Endometrium (tissue), 2 donors: Measurements from ENCODE around the gene FKBP14.
"Not testable (repeated sequence)": the region's sequence is repeated elsewhere in the genome, so short reads cannot be mapped to it uniquely, and the experiment has no call there.

Experiments used
- FAIRE-seq: peaks from 2 replicates; lab custom pipeline; 2012; peaks lifted over from hg19 to GRCh38; lab: Jason Lieb, UNC
- donor health status: control.
- donor health status: control.

The FKBP14 gene

DNA sequence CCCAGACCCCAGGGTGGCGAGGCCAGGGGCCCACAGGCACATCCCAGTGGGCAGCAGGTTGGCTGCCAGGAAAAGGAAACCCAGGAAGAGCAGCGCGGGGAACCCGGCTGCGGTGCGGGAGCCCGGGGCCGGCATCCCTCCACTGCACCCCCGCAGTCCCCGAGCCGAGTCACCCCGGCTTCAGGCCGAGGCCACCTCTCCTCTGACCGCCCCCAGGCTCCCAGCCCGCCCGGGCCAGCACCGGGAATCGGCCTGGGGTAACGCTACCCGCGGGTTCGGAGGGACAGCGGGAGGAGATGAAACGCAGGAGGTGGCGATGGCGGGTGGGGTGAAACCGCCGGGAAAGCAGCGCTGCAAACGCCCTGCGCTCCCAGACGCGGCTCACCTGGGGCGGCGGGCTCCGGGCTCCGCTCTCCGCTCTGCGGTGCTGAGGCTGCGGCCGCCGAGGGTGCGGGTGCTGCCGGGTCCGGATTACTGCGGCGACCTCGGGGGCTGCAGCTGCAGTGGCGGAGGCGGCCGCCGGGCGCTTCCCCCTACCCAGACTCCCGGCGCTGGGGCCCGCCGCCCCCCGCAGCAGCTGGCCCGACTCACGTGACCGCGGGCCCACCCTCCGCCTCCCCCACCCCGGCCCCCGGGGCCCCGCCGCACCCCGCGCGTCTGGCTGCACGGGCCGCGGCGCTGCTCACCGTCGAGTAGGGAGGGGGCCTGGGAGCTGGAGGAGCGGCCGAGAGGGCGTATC lies 37.1 kb downstream of the FKBP14 start, which contains the start of gene SCRN1:
Gene SCRN1, minus strand, starts transcription at position 545 of the 739 bp plus-strand sequence. CDS start 20,734 bp downstream, outside the sequence.
- no peak for FAIRE-seq

- no peak for FAIRE-seq
Observed at GRCh38 chr7:29988424-29989256, 37.9 kb downstream of the FKBP14 start.

DNA sequence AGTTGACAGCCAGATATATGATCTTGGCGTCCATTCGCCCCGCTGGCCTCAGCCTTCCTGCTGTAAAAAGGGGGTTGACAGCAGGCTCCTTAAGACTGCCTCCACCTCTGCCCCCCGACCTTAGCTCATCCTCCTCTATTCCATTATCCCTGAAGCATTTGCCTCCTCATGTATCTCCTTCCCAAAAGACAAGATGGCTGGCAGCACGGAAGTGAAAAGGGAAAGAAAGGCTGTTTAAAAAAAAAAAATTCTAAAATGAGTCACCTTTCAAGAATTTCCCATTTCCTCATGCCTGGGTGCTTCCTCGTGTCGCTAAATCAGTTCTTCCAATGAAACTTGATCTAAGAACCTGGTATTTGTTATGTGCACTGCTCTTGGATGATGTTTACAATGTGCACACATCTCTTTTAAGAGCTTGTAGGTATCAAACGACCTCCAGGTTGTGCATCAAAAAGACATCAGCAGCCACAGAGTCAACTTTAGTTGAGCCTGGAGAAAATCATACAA lies 38.6 kb downstream of the FKBP14 start:
- no peak for FAIRE-seq

GRCh38 chr7:29987083-29987482 lies 39.4 kb downstream of the FKBP14 start:
- no peak for FAIRE-seq

DNA sequence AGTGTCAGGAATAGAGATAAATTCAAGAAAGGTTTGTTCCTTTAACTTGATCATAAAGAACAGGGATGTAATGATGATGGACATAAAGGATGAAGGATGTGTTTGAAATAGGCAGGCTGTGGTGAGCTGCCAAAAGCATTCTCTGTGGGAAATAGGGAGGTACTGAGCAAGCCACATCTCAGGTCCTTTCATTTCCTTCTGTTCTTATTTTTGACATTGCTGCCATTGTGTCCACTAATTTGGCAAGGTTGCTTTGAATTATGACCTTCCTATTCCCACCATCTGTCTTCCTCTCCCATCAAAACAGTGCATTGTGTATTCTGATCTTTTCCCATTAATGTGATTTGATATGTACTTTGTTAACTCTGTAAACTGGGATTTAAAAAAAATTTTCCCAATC lies 46.4 kb downstream of the FKBP14 start:
- no peak for FAIRE-seq

GRCh38 chr7:29977886-29978651 lies 48.4 kb downstream of the FKBP14 start:
- FAIRE-seq, result no peak

GRCh38 chr7:29976673-29977415 lies 49.7 kb downstream of the FKBP14 start:
- no peak for FAIRE-seq

DNA sequence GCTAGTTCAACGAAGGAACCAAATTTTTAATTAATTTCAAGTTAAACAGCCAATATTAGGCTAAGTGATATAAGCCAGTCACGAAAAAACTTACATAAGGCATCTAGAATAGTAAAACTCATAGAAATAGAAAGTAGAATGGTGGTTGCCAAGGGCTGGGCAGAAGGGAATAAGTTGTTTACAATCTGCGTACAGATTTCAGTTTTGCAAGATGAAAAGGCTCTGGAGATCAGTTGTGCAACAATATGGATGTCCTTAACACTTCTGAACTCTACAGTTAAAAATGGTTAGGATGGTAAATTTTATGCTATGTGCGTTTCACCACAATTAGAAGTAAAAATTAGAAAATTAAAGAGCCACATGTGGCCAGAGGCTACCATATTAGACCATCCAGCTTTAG lies 50.2 kb downstream of the FKBP14 start:
- no peak for FAIRE-seq

GRCh38 chr7:29975561-29975960 lies 50.9 kb downstream of the FKBP14 start:
- FAIRE-seq, result no peak

GRCh38 chr7:29974286-29974685 lies 52.2 kb downstream of the FKBP14 start:
- FAIRE-seq, result no peak

DNA sequence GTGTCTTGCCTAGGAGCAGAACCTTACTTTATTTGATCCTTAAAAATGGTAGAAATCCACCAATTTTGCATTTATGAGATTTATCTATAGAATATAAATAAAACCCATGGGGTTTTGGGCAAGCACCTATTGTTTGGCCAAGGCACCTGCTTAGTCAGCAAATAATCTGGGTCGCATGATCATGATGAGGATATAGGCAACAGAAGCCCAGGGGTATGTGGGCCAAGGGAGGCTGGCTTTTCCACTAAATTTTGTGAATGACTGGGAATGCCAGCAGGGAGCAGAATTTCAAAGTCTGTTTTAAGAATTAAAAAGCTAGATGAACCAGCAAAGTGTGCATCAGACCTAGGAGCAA lies 54.2 kb downstream of the FKBP14 start:
- no peak for FAIRE-seq

DNA sequence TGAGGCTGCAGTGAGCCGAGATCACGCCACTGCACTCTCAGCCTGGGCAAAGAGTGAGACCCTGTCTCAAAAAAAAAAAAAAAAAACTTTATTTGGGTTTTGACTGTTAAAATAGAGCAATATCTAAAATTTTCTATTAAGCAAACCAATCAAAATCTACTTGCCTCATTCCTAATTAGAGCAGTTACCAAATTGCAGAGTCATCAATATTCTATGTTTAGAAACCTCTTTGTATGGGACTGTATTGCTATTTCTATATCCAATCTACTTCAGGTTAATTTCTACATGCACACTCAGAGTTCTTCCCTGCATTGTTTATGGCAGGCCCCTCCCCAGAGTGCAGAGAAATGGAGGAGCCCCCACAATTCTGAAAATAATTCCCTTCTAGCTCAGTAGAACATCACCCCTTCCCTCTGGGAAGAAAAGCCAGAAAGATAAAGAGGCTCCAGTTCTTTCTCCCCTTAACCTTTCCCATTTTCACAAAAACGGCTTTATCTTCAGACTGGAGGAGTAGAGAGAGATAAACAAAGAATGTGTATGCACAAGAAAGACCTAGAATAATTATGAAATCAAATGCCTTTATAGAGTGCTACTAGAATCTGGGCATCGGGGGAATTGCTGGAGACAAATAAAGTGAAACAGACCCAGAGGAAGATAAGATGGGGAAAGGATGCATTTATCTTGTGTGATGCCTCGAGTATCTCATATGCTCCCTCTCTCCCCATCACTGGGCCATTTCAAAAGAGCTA lies 54.8 kb downstream of the FKBP14 start:
- no peak for FAIRE-seq

GRCh38 chr7:29970158-29970557 lies 56.3 kb downstream of the FKBP14 start:
- FAIRE-seq, result no peak

DNA sequence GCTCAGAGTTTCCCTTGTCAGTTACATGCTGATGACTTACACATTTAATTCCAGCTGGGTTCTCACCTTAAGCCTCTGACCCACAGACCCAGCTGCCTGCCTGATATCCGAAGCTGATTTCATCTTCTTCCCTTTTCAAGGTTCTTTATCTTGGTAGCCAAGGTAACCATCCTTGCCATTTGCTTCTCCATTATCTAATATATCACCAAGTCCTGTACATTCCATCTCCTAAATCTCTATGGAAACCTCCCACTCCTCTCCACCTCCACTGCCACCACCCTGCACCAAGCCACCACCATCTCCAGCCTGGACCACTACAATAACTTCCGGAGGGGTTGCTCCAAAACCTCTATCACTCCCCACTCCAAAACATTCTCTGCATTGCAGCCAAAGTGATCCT lies 56.8 kb downstream of the FKBP14 start:
- no peak for FAIRE-seq

GRCh38 chr7:29968683-29969395 lies 57.7 kb downstream of the FKBP14 start:
- no peak for FAIRE-seq

GRCh38 chr7:29965030-29965429 lies 61.5 kb downstream of the FKBP14 start:
- no peak for FAIRE-seq

GRCh38 chr7:29962035-29962434 lies 64.5 kb downstream of the FKBP14 start:
- FAIRE-seq, result no peak

DNA sequence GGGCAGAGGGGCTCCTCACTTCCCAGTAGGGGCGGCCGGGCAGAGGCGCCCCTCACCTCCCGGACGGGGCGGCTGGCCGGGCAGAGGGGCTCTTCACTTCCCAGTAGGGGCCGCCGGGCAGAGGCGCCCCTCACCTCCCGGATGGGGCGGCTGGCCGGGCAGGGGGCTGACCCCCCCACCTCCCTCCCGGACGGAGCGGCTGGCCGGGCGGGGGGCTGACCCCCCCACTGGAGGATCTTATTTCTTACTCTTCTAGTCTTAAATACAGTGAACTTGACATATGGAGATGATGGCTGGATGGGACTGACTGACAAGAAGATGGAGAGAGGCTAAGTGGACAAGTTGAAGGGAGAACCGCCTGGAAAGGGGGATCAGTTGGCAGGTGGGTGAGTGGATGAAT lies 64.9 kb downstream of the FKBP14 start:
- not testable (repeated sequence) for FAIRE-seq
